TTC549 (cell line): ENCODE data around the gene AGBL1.

Source experiments
- FAIRE-seq: peaks from 2 replicates; lab custom pipeline; 2012; peaks lifted over from hg19 to GRCh38; lab: Jason Lieb, UNC

The AGBL1 gene

GRCh38 chr15:86079508-86080266 lies at the start of gene AGBL1:
TSS of gene AGBL1 (plus strand) at chr15:86079871.
- FAIRE-seq = no peak

GRCh38 chr15:86034904-86035303 lies 44.8 kb upstream of the AGBL1 start:
- no peak for FAIRE-seq

GRCh38 chr15:86036243-86036642 lies 43.4 kb upstream of the AGBL1 start:
- no peak for FAIRE-seq

GRCh38 chr15:86038491-86038890 lies 41.2 kb upstream of the AGBL1 start:
- no peak for FAIRE-seq

- no peak for FAIRE-seq
Measured at GRCh38 chr15:86040356-86041033, 39.2 kb upstream of the AGBL1 start.

- no peak for FAIRE-seq
Measured at GRCh38 chr15:86041399-86041798, 38.3 kb upstream of the AGBL1 start.

GRCh38 chr15:86042226-86042625 lies 37.4 kb upstream of the AGBL1 start:
- no peak for FAIRE-seq

- FAIRE-seq = no peak
Measured at GRCh38 chr15:86044981-86045380, 34.7 kb upstream of the AGBL1 start.

GRCh38 chr15:86054338-86054737 lies 25.3 kb upstream of the AGBL1 start:
- no peak for FAIRE-seq

GRCh38 chr15:86055688-86056087 lies 24.0 kb upstream of the AGBL1 start:
- no peak for FAIRE-seq

- no peak for FAIRE-seq
Measured at GRCh38 chr15:86059851-86060250, 19.8 kb upstream of the AGBL1 start.

GRCh38 chr15:86060674-86061073 lies 19.0 kb upstream of the AGBL1 start:
- FAIRE-seq = no peak

- FAIRE-seq = no peak
Measured at GRCh38 chr15:86061581-86061980, 18.1 kb upstream of the AGBL1 start.

GRCh38 chr15:86062646-86063243 lies 16.9 kb upstream of the AGBL1 start:
- FAIRE-seq = no peak

- FAIRE-seq = no peak
Measured at GRCh38 chr15:86063356-86064095, 16.1 kb upstream of the AGBL1 start.

GRCh38 chr15:86064326-86064725 lies 15.3 kb upstream of the AGBL1 start:
- no peak for FAIRE-seq

GRCh38 chr15:86066174-86066834 lies 13.4 kb upstream of the AGBL1 start:
- no peak for FAIRE-seq

GRCh38 chr15:86073281-86073680 lies 6.4 kb upstream of the AGBL1 start:
- FAIRE-seq = no peak

GRCh38 chr15:86076468-86076867 lies 3.2 kb upstream of the AGBL1 start:
- no peak for FAIRE-seq

- no peak for FAIRE-seq
Measured at GRCh38 chr15:86077070-86077469, 2.6 kb upstream of the AGBL1 start.

GRCh38 chr15:86080302-86080701 lies 631 bp downstream of the AGBL1 start:
- FAIRE-seq = no peak
